ENCODE measurements around the gene ADI1. TPM values are rescaled to one million over a fixed set of nuclear protein-coding genes. Genes with fewer than 3 reads are reported as not detected.

ADI1 gene
- total and polyA plus RNA-seq, 2 of the 8 experiments (the other 6 are each of a cell fraction or from before 2014, with no cell fraction given) = 12.2 to 40.2 TPM

GRCh38 chr2:3466482-3466863 is 52.9 kb downstream of the ADI1 start:
- FAIRE-seq (no peak), DNase-seq (ENCODE audit: low read depth in 1 of 2, low spot score in 2 of 2) (no peak)
- Histone ChIP-seq H3K79me2 (ENCODE audit: control insufficient read depth in 1 of 2, insufficient read depth in 2 of 2, low read length in 2 of 2) (no peaks in the 10 kb centered on the region), H3K27me3 (replicated peaks in 1 of 4; ENCODE audit: control insufficient read depth in 3 of 4, extremely low read depth in 1 of 4, insufficient read depth in 3 of 4, low read length in 3 of 4) (no peaks in the 10 kb centered on the region), H3K23ac (ENCODE audit: insufficient read length) (no peak overlapping the region), H4K91ac (replicated peaks; ENCODE audit: insufficient read length, low read length) (no peak overlapping the region), H3K18ac (ENCODE audit: extremely low read depth, low read length) (no peak overlapping the region), H2AFZ (ENCODE audit: low read length) (no peak overlapping the region), H4K8ac (ENCODE audit: extremely low read depth, insufficient read depth, low read length) (no peak overlapping the region), H3K36me3 (ENCODE audit: control insufficient read depth in 2 of 4, insufficient read depth in 4 of 4, low read length in 3 of 4) (peaks cover 0 to 7% (median 1%) of the 10 kb centered on the region in 4 experiments; a peak in 5 of 8 replicates), H3K56ac (replicated peaks; ENCODE audit: insufficient read length, low read depth, low read length) (no peak overlapping the region), H2BK5ac (ENCODE audit: low read depth, low read length) (no peak overlapping the region), H3K9ac (replicated peaks in 1 of 4; ENCODE audit: extremely low read depth in 1 of 4, low read depth in 3 of 4, low read length in 3 of 4) (no peak overlapping the region), H4K20me1 (replicated peaks in 1 of 2; ENCODE audit: control insufficient read depth in 1 of 2, insufficient read depth in 2 of 2, low read length in 2 of 2) (no peaks in the 10 kb centered on the region), H2BK120ac (replicated peaks; ENCODE audit: low read depth, low read length) (no peak overlapping the region), H2BK15ac (ENCODE audit: low read length) (no peak overlapping the region), H3K9me3 (ENCODE audit: insufficient read depth in 2 of 2, low read depth in 1 of 2, low read length in 1 of 2) (no peaks in the 10 kb centered on the region), H2BK12ac (ENCODE audit: low read depth, low read length) (no peak overlapping the region), H3K23me2 (ENCODE audit: low read depth, low read length) (no peaks in the 10 kb centered on the region), H3K79me1 (ENCODE audit: low read depth, low read length) (no peaks in the 10 kb centered on the region), H3K4me3 (ENCODE audit: extremely low read depth in 1 of 4, insufficient read depth in 2 of 4, low read depth in 3 of 4, low read length in 4 of 4) (no peak overlapping the region), H4K5ac (ENCODE audit: insufficient read length, low read depth, low read length) (no peak overlapping the region), H3K4ac (replicated peaks; ENCODE audit: insufficient read length, low read depth, low read length) (no peak overlapping the region), H3K4me1 (replicated peaks in 1 of 4; ENCODE audit: control insufficient read depth in 3 of 4, insufficient read depth in 4 of 4, low read length in 3 of 4) (peaks cover 5 to 10% (median 7%) of the 10 kb centered on the region in 4 experiments; a peak in 6 of 7 replicates), H3K14ac (ENCODE audit: insufficient read length) (no peak overlapping the region), H3K27ac (ENCODE audit: low read depth, low read length) (no peak overlapping the region), H3K4me2 (ENCODE audit: insufficient read depth in 1 of 2, low read depth in 2 of 2, low read length in 2 of 2) (no peak overlapping the region), H2BK20ac (ENCODE audit: low read length) (no peak overlapping the region), H2AK5ac (ENCODE audit: low read depth, low read length) (no peak overlapping the region)
- POLR2A ChIA-PET (ENCODE audit: partially characterized antibody) = interaction anchor here (0.6 to 1.7 kb wide), 2 partner anchors 8 to 65 kb away, joined by 3 read pairs; no protein-coding TSS in a partner anchor
- WGBS, 2 experiments (ENCODE audit: extremely low coverage in 1 of 2, insufficient coverage in 1 of 2, insufficient read length in 1 of 2, insufficient replicate concordance in 2 of 2, low coverage in 1 of 2, low lambda C conversion rate in 2 of 2, missing lambda C conversion rate in 1 of 2) = 93% methylated on average over 9 of the region's 9 CpGs; no CpG with 5 or more reads in 1 of the 2 experiments
- CTCF ChIA-PET (ENCODE audit: partially characterized antibody) = interaction anchor here (0.8 to 12.1 kb wide), 4 partner anchors 8 to 185 kb away, joined by 3 to 152 read pairs (median 64); no protein-coding TSS in a partner anchor

All from H1 (cell line).